SJCRH30 (cell line): ENCODE measurements around the gene TMCO4. TPM values are rescaled to one million over a fixed set of nuclear protein-coding genes. Genes with fewer than 3 reads are reported as not detected.
A peak's percentile ranks its signal among the peaks of the same experiment; 100 is the strongest.

Experiments
- DNase-seq, 2 experiments: peaks; one replicate each; pipeline ENCODE4 v3.0.0-alpha.2; 2015 to 2020
- H3K27ac ChIP-seq: fragments of 250-450 bp; sonication (Bioruptor Pico); 2 replicates; pipeline ENCODE4 v1.5.1; 2020; ENCODE audit warnings: mild to moderate bottlenecking, moderate library complexity
- H3K27me3 ChIP-seq: fragments of 250-450 bp; sonication (Bioruptor Pico); 2 replicates; pipeline ENCODE4 v1.5.1; 2020; ENCODE audit warnings: mild to moderate bottlenecking, moderate library complexity
- H3K36me3 ChIP-seq: fragments of 250-450 bp; sonication (Bioruptor Pico); 2 replicates; pipeline ENCODE4 v1.5.1; 2020; ENCODE audit warnings: mild to moderate bottlenecking, moderate library complexity
- H3K4me1 ChIP-seq: fragments of 250-450 bp; sonication (Bioruptor Pico); 2 replicates; pipeline ENCODE4 v1.5.1; 2020; ENCODE audit warnings: mild to moderate bottlenecking, moderate library complexity
- H3K4me3 ChIP-seq: fragments of 250-450 bp; sonication (Bioruptor Pico); 2 replicates; pipeline ENCODE4 v1.5.1; 2020; ENCODE audit warnings: mild to moderate bottlenecking, moderate library complexity
- H3K9me3 ChIP-seq: fragments of 250-450 bp; sonication (Bioruptor Pico); replicated peaks from 2 replicates; pipeline ENCODE4 v1.5.1; 2020; ENCODE audit warnings: mild to moderate bottlenecking, moderate library complexity
- total RNA-seq: library from RNA; depleted of rRNA; stranded (reverse); fragments of >200 nt; shearing (Covaris generic); gene quantifications from 2 replicates; pipeline ENCODE4 v1.2.3, GENCODE V29; 2014

The TMCO4 gene
- total RNA-seq, 1 experiment from 2014 or later = 18.0 TPM

GRCh38 chr1:19775317-19775716 lies 24.4 kb downstream of the TMCO4 start:
- DNase-seq = peak; percentile 58 to 81
- Histone ChIP-seq H3K36me3 (no peaks in the 10 kb centered on the region), H3K4me3 (no peak overlapping the region)

GRCh38 chr1:19774180-19774785 lies 25.4 kb downstream of the TMCO4 start:
- no peak overlapping the region for H3K4me3 ChIP-seq
- no peaks in the 10 kb centered on the region for H3K36me3 ChIP-seq
- no peak for DNase-seq
- peaks cover 55% of the 10 kb centered on the region for H3K4me1 ChIP-seq
- no peaks in the 10 kb centered on the region for H3K9me3 ChIP-seq
- H3K27ac ChIP-seq = no peak overlapping the region
- H3K27me3 ChIP-seq = no peaks in the 10 kb centered on the region

More at GRCh38 chr1:19775317-19775716, 24.4 kb downstream of the TMCO4 start:
- peaks cover 44% of the 10 kb centered on the region for H3K4me1 ChIP-seq
- peak overlapping the region; percentile 58 for H3K27ac ChIP-seq
- no peaks in the 10 kb centered on the region for H3K9me3 ChIP-seq
- H3K27me3 ChIP-seq = no peaks in the 10 kb centered on the region

- H3K4me1 ChIP-seq = peaks cover 63% of the 10 kb centered on the region
- no peak overlapping the region for H3K27ac ChIP-seq
- no peak for DNase-seq
- no peak overlapping the region for H3K4me3 ChIP-seq
- H3K9me3 ChIP-seq = no peaks in the 10 kb centered on the region
- H3K36me3 ChIP-seq = no peaks in the 10 kb centered on the region
- H3K27me3 ChIP-seq = no peaks in the 10 kb centered on the region
These were observed 26.2 kb downstream of the TMCO4 start for GRCh38 chr1:19773485-19773884.

- H3K27ac ChIP-seq = peak overlapping the region; percentile 70
- peak in 1 of 2 experiments; percentile 43 for DNase-seq
- H3K9me3 ChIP-seq = no peaks in the 10 kb centered on the region
- no peaks in the 10 kb centered on the region for H3K27me3 ChIP-seq
- H3K4me1 ChIP-seq = peaks cover 75% of the 10 kb centered on the region
- no peaks in the 10 kb centered on the region for H3K36me3 ChIP-seq
- H3K4me3 ChIP-seq = no peak overlapping the region
These were observed 27.7 kb downstream of the TMCO4 start for GRCh38 chr1:19772053-19772452.

GRCh38 chr1:19771350-19771749 lies 28.4 kb downstream of the TMCO4 start:
- Histone ChIP-seq H3K27me3 (no peaks in the 10 kb centered on the region), H3K4me3 (no peak overlapping the region), H3K27ac (peak overlapping the region; percentile 70), H3K36me3 (no peaks in the 10 kb centered on the region), H3K4me1 (peaks cover 79% of the 10 kb centered on the region), H3K9me3 (no peaks in the 10 kb centered on the region)
- peak; percentile 89 to 93 for DNase-seq

- Histone ChIP-seq H3K4me3 (no peak overlapping the region), H3K4me1 (peaks cover 78% of the 10 kb centered on the region), H3K9me3 (no peaks in the 10 kb centered on the region), H3K36me3 (no peaks in the 10 kb centered on the region), H3K27me3 (no peaks in the 10 kb centered on the region), H3K27ac (peak overlapping the region; percentile 70)
- peak in 1 of 2 experiments; percentile 39 for DNase-seq
These were observed 29.1 kb downstream of the TMCO4 start for GRCh38 chr1:19770436-19771190.

GRCh38 chr1:19769211-19769932 lies 30.3 kb downstream of the TMCO4 start:
- peaks cover 78% of the 10 kb centered on the region for H3K4me1 ChIP-seq
- H3K27ac ChIP-seq = peak overlapping the region; percentile 70
- H3K27me3 ChIP-seq = no peaks in the 10 kb centered on the region
- no peaks in the 10 kb centered on the region for H3K9me3 ChIP-seq
- DNase-seq = peak; percentile 51 to 64
- H3K4me3 ChIP-seq = no peak overlapping the region
- no peaks in the 10 kb centered on the region for H3K36me3 ChIP-seq

- Histone ChIP-seq H3K27ac (peak overlapping the region; percentile 70), H3K4me1 (peaks cover 86% of the 10 kb centered on the region), H3K9me3 (no peaks in the 10 kb centered on the region), H3K4me3 (no peak overlapping the region), H3K36me3 (no peaks in the 10 kb centered on the region), H3K27me3 (no peaks in the 10 kb centered on the region)
- DNase-seq = peak in 1 of 2 experiments; percentile 45
These were observed 31.1 kb downstream of the TMCO4 start for GRCh38 chr1:19768353-19769210.

GRCh38 chr1:19765623-19766022 lies 34.1 kb downstream of the TMCO4 start:
- Histone ChIP-seq H3K4me3 (no peak overlapping the region), H3K27ac (peak overlapping the region; percentile 97), H3K36me3 (no peaks in the 10 kb centered on the region), H3K4me1 (peaks cover 77% of the 10 kb centered on the region), H3K27me3 (no peaks in the 10 kb centered on the region), H3K9me3 (no peaks in the 10 kb centered on the region)
- DNase-seq = peak; percentile 95 to 99

- Histone ChIP-seq H3K36me3 (no peaks in the 10 kb centered on the region), H3K27me3 (no peaks in the 10 kb centered on the region), H3K4me3 (no peak overlapping the region), H3K9me3 (no peaks in the 10 kb centered on the region), H3K27ac (peak overlapping the region; percentile 97), H3K4me1 (peaks cover 77% of the 10 kb centered on the region)
- peak; percentile 51 to 79 for DNase-seq
These were observed 34.9 kb downstream of the TMCO4 start for GRCh38 chr1:19764848-19765247.

- Histone ChIP-seq H3K4me1 (peaks cover 76% of the 10 kb centered on the region), H3K36me3 (no peaks in the 10 kb centered on the region), H3K27ac (peak overlapping the region; percentile 26), H3K27me3 (no peaks in the 10 kb centered on the region), H3K4me3 (no peak overlapping the region), H3K9me3 (no peaks in the 10 kb centered on the region)
- peak; percentile 83 to 88 for DNase-seq
These were observed 37.4 kb downstream of the TMCO4 start for GRCh38 chr1:19762175-19762779.

GRCh38 chr1:19759740-19760089 lies 40.0 kb downstream of the TMCO4 start:
- Histone ChIP-seq H3K27me3 (no peaks in the 10 kb centered on the region), H3K9me3 (no peaks in the 10 kb centered on the region), H3K4me1 (peaks cover 53% of the 10 kb centered on the region), H3K27ac (peak overlapping the region; percentile 96), H3K36me3 (no peaks in the 10 kb centered on the region), H3K4me3 (no peak overlapping the region)
- DNase-seq = peak; percentile 64 to 80

GRCh38 chr1:19758227-19758830 lies 41.4 kb downstream of the TMCO4 start:
- no peaks in the 10 kb centered on the region for H3K9me3 ChIP-seq
- H3K36me3 ChIP-seq = no peaks in the 10 kb centered on the region
- peak; percentile 83 to 86 for DNase-seq
- peaks cover 41% of the 10 kb centered on the region for H3K4me1 ChIP-seq
- no peak overlapping the region for H3K4me3 ChIP-seq
- H3K27me3 ChIP-seq = no peaks in the 10 kb centered on the region
- H3K27ac ChIP-seq = peak overlapping the region; percentile 96

- Histone ChIP-seq H3K36me3 (no peaks in the 10 kb centered on the region), H3K27me3 (no peaks in the 10 kb centered on the region), H3K27ac (peak overlapping the region; percentile 96), H3K4me3 (no peak overlapping the region), H3K4me1 (peaks cover 40% of the 10 kb centered on the region), H3K9me3 (no peaks in the 10 kb centered on the region)
- no peak for DNase-seq
These were observed 42.1 kb downstream of the TMCO4 start for GRCh38 chr1:19757641-19758040.
